Keratinocyte (primary cell): ENCODE results near the gene WNT7A. TPM values are rescaled to one million over a fixed set of nuclear protein-coding genes. Genes with fewer than 3 reads are reported as not detected.

Experiments
- DNase-seq: peaks from one replicate; pipeline ENCODE4 v3.0.0-alpha.2; 2011; ENCODE audit warnings: low read depth, missing footprints, low spot score
- FAIRE-seq: peaks from 2 replicates; lab custom pipeline; 2011; peaks lifted over from hg19 to GRCh38; lab: Jason Lieb, UNC
- H2AFZ ChIP-seq: 2 replicates; pipeline ENCODE4 v1.6.0; 2012; ENCODE audit warnings: low read length, control low read depth, inconsistent platforms; ENCODE audit not compliant: control insufficient read depth
- H3K27ac ChIP-seq: 2 replicates; pipeline ENCODE4 v1.5.1; 2011; ENCODE audit warnings: low read length; ENCODE audit not compliant: control insufficient read depth, insufficient read depth
- H3K27me3 ChIP-seq: 3 replicates; pipeline ENCODE4 v1.6.0; 2011; ENCODE audit warnings: low read length; ENCODE audit not compliant: control insufficient read depth, insufficient read depth; ENCODE audit errors: extremely low read depth
- H3K36me3 ChIP-seq, 2 experiments: 2 replicates in 1 of 2; 3 replicates in 1 of 2; pipeline ENCODE4 v1.5.1; 2011; ENCODE audit warnings: low read length in 2 of 2, mild to moderate bottlenecking in 1 of 2; ENCODE audit not compliant: control insufficient read depth in 2 of 2, insufficient read depth in 2 of 2; ENCODE audit errors: extremely low read depth in 1 of 2
- H3K4me1 ChIP-seq: 3 replicates; pipeline ENCODE4 v1.5.1; 2011; ENCODE audit warnings: low read length; ENCODE audit not compliant: control insufficient read depth, insufficient read depth; ENCODE audit errors: extremely low read depth
- H3K4me2 ChIP-seq: 3 replicates; pipeline ENCODE4 v1.6.0; 2011; ENCODE audit warnings: low read depth, low read length; ENCODE audit not compliant: control insufficient read depth, insufficient read depth; ENCODE audit errors: extremely low read depth
- H3K4me3 ChIP-seq, 3 experiments: fragments of 200-600 bp in 1 of 3; sonication (generic) in 1 of 3; 2 replicates in 2 of 3; 3 replicates in 1 of 3; pipeline ENCODE4 v1.5.1; 2011 to 2016; ENCODE audit warnings: low read length in 3 of 3, mild to moderate bottlenecking in 3 of 3, control low read depth in 2 of 3, inconsistent platforms in 1 of 3, low read depth in 1 of 3, mixed read lengths in 1 of 3, mixed run types in 1 of 3, moderate library complexity in 1 of 3; ENCODE audit not compliant: control insufficient read depth in 2 of 3, insufficient read depth in 2 of 3; ENCODE audit errors: extremely low read depth in 1 of 3
- H3K79me2 ChIP-seq: 2 replicates; pipeline ENCODE4 v1.6.0; 2012; ENCODE audit warnings: low read length; ENCODE audit not compliant: control insufficient read depth, insufficient read depth
- H3K9ac ChIP-seq: 3 replicates; pipeline ENCODE4 v1.6.0; 2011; ENCODE audit warnings: low read length; ENCODE audit not compliant: control insufficient read depth, insufficient read depth; ENCODE audit errors: extremely low read depth
- H3K9me1 ChIP-seq: 3 replicates; pipeline ENCODE4 v1.6.0; 2011; ENCODE audit warnings: low read length; ENCODE audit not compliant: control insufficient read depth, insufficient read depth; ENCODE audit errors: extremely low read depth
- H3K9me3 ChIP-seq: 2 replicates; pipeline ENCODE4 v1.5.1; 2012; ENCODE audit warnings: low read depth, low read length; ENCODE audit not compliant: control insufficient read depth
- H4K20me1 ChIP-seq: 3 replicates; pipeline ENCODE4 v1.6.0; 2011; ENCODE audit warnings: low read length; ENCODE audit not compliant: control insufficient read depth, insufficient read depth; ENCODE audit errors: extremely low read depth
- CTCF ChIP-seq, 3 experiments: IDR thresholded peaks in 1 of 3; conservative IDR thresholded peaks in 1 of 3; optimal IDR thresholded peaks in 1 of 3; 2 replicates in 2 of 3; 3 replicates in 1 of 3; pipeline versions ENCODE3 to v1.5.1; 2011; ENCODE audit warnings: low read length in 3 of 3, mild to moderate bottlenecking in 3 of 3, moderate library complexity in 2 of 3, control low read depth in 1 of 3, inconsistent platforms in 1 of 3; ENCODE audit not compliant: insufficient read depth in 2 of 3; ENCODE audit errors: extremely low read depth in 1 of 3
- EZH2 ChIP-seq: IDR thresholded peaks from one replicate; pipeline ENCODE4 v1.6.1; 2012; ENCODE audit warnings: inconsistent platforms, mild to moderate bottlenecking, low read length, moderate library complexity
- dilution Hi-C: fragments of 300-500 bp; cut with MboI; formaldehyde crosslinking; loops from one replicate; pipeline ENCODE4 v1.7.0; 2020; ENCODE audit warnings: low sequenced_read_pairs; ENCODE audit not compliant: extremely low pct_ligation_motif_present
- polyA plus RNA-seq, 5 experiments: library from polyadenylated mRNA; depleted of rRNA in 3 of 5; stranded (reverse) in 3 of 5; stranded (forward) in 1 of 5; unstranded in 1 of 5; fragments of >200 nt; gene quantifications; 1 replicate in 1 of 5; 2 replicates in 3 of 5; 3 replicates in 1 of 5; pipeline versions ENCODE4 v1.2.1 to v1.2.3, GENCODE V29; 2011 to 2012; ENCODE audit warnings: missing spikeins in 2 of 5, low read depth in 1 of 5, low replicate concordance in 1 of 5

Gene WNT7A
- polyA plus RNA-seq, 1 donor (not counting 4 experiments of a cell fraction or from before 2014, with no cell fraction given): 20.3 TPM

GRCh38 chr3:13898346-13898745 is 18.5 kb upstream of the WNT7A start:
- DNase-seq (no peak), FAIRE-seq (no peak)
- no peaks in the 10 kb centered on the region for H3K9me1 ChIP-seq
- no peak overlapping the region for H2AFZ ChIP-seq
- no peak for TF ChIP-seq EZH2
- no peak for TF ChIP-seq CTCF (optimal IDR thresholded peaks at IDR 0.05 in 1 of 3, IDR thresholded peaks at IDR 0.05 in 1 of 3, conservative IDR thresholded peaks at IDR 0.05 in 1 of 3; ENCODE audit: extremely low read depth in 1 of 3, insufficient read depth in 2 of 3, low read length in 3 of 3)
- peaks cover 12% of the 10 kb centered on the region for H3K9me3 ChIP-seq
- H3K4me2 ChIP-seq: no peak overlapping the region
- peaks cover 13% of the 10 kb centered on the region for H3K4me1 ChIP-seq
- no peaks in the 10 kb centered on the region for H3K36me3 ChIP-seq
- no peaks in the 10 kb centered on the region for H3K79me2 ChIP-seq
- no peaks in the 10 kb centered on the region for H3K27me3 ChIP-seq
- dilution Hi-C loops: no loop called here
- H4K20me1 ChIP-seq: no peaks in the 10 kb centered on the region
- H3K4me3 ChIP-seq: no peak overlapping the region
- no peak overlapping the region for H3K9ac ChIP-seq
- no peak overlapping the region for H3K27ac ChIP-seq

GRCh38 chr3:13896473-13897154 is 16.7 kb upstream of the WNT7A start:
- no peaks in the 10 kb centered on the region for H4K20me1 ChIP-seq
- H2AFZ ChIP-seq: peak overlapping the region; percentile 41
- dilution Hi-C loops: no loop called here
- peak; percentile 91 for FAIRE-seq
- no peaks in the 10 kb centered on the region for H3K9me1 ChIP-seq
- H3K4me3 ChIP-seq: peak overlapping the region in 1 of 3 experiments; percentile 75
- no peaks in the 10 kb centered on the region for H3K79me2 ChIP-seq
- H3K9ac ChIP-seq: no peak overlapping the region
- peak overlapping the region; percentile 95 for H3K4me2 ChIP-seq
- no peaks in the 10 kb centered on the region for H3K27me3 ChIP-seq
- H3K9me3 ChIP-seq: peaks cover 6% of the 10 kb centered on the region
- TF ChIP-seq CTCF (optimal IDR thresholded peaks at IDR 0.05 in 1 of 3, IDR thresholded peaks at IDR 0.05 in 1 of 3, conservative IDR thresholded peaks at IDR 0.05 in 1 of 3; ENCODE audit: extremely low read depth in 1 of 3, insufficient read depth in 2 of 3, low read length in 3 of 3) (peak; percentile 79 to 90 (median 86)), EZH2 (no peak)
- no peak for DNase-seq
- H3K36me3 ChIP-seq: no peaks in the 10 kb centered on the region
- H3K4me1 ChIP-seq: peaks cover 17% of the 10 kb centered on the region
- H3K27ac ChIP-seq: no peak overlapping the region
